Cardiac fibroblast (primary cell): ENCODE data around the gene GAS2L2.

ENCODE experiments used
- DNase-seq, 2 donors: peaks; one replicate each; pipeline versions ENCODE4 v3.0.0 to v3.0.0-alpha.2; 2010; ENCODE audit warnings: low read depth in 2 of 2
- H3K4me3 ChIP-seq, 2 donors: replicated peaks in 1 of 2; 1 replicate in 1 of 2; 2 replicates in 1 of 2; pipeline ENCODE4 v1.5.1; 2011; ENCODE audit warnings: low read depth in 2 of 2, low read length in 2 of 2, mild to moderate bottlenecking in 2 of 2, moderate library complexity in 1 of 2
- TF ChIP-seq, protein P1 (sequence below): IDR thresholded peaks from one replicate; pipeline ENCODE4 v1.5.1; 2011; ENCODE audit warnings: low read depth, mild to moderate bottlenecking, low read length, inconsistent platforms

Gene GAS2L2

DNA sequence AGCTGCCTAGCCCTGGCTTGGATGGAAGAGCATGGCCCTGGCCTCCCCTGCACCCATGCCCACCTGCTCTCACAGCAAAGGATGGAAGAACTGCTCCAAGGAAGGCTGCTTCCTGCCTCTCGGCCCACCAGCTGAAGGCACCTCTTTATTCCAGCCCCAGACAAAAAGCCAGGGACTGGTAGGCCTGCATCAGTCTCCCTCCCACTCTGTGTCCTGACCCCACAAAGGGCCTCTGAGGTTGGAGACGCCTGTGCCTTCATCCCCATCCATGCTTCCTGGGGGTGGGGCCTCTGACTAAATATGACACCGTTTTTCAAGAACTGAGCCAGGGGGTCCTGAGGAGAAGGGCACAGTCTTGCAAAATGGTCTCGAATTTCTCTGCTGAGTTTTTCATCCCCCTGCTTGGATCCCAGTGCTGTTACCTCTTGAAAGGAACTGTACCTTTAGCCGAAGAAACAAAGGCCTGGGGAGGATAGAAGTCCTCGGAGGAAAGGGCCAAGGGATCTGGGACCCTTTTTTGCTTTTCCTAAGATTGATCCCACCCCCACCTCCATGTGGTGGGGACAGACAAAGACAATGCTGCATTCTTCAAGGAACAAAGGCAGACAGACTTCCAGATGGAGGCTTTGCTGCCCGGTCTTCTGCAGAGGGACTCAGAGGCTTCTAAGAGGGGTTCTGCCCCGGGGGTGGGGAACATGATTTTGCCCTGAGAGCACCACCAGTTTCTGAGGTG is 12.9 kb upstream of the GAS2L2 start:
- TF ChIP-seq, protein P1, sequence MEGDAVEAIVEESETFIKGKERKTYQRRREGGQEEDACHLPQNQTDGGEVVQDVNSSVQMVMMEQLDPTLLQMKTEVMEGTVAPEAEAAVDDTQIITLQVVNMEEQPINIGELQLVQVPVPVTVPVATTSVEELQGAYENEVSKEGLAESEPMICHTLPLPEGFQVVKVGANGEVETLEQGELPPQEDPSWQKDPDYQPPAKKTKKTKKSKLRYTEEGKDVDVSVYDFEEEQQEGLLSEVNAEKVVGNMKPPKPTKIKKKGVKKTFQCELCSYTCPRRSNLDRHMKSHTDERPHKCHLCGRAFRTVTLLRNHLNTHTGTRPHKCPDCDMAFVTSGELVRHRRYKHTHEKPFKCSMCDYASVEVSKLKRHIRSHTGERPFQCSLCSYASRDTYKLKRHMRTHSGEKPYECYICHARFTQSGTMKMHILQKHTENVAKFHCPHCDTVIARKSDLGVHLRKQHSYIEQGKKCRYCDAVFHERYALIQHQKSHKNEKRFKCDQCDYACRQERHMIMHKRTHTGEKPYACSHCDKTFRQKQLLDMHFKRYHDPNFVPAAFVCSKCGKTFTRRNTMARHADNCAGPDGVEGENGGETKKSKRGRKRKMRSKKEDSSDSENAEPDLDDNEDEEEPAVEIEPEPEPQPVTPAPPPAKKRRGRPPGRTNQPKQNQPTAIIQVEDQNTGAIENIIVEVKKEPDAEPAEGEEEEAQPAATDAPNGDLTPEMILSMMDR = no peak
- no peak for DNase-seq
- H3K4me3 ChIP-seq = no peak overlapping the region

DNA sequence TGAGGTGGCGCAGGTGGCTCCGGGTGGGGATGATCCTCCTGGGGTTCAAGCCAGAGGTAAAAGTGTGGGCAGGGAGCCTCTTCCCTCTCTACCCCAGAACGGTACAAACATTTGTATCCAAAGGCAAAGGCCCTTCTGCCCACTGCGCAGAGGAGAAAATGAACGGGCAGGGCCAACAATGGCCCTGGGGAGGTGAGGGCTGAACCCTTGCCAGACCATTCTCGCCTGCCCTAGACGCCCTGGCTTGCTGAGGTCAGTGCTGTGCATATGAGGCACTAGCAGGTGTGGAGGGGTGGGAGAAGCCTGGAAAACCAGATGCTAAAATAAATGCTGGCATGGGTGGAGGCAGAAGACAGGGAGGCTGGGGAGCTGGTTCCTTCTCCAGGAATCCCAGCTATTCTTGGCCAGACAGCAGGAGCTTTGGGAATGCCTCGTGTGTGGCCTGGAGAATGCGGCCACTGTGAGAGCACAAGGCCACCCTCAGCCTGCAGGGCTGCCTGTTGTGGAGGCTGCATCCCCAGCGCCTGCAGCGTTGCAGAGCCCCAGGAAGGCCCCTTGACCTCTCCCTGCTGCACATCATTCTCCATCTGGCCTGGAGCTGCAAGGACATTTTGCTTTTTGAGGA is 12.2 kb upstream of the GAS2L2 start:
- TF ChIP-seq, protein P1 = no peak
- H3K4me3 ChIP-seq = no peak overlapping the region

DNA sequence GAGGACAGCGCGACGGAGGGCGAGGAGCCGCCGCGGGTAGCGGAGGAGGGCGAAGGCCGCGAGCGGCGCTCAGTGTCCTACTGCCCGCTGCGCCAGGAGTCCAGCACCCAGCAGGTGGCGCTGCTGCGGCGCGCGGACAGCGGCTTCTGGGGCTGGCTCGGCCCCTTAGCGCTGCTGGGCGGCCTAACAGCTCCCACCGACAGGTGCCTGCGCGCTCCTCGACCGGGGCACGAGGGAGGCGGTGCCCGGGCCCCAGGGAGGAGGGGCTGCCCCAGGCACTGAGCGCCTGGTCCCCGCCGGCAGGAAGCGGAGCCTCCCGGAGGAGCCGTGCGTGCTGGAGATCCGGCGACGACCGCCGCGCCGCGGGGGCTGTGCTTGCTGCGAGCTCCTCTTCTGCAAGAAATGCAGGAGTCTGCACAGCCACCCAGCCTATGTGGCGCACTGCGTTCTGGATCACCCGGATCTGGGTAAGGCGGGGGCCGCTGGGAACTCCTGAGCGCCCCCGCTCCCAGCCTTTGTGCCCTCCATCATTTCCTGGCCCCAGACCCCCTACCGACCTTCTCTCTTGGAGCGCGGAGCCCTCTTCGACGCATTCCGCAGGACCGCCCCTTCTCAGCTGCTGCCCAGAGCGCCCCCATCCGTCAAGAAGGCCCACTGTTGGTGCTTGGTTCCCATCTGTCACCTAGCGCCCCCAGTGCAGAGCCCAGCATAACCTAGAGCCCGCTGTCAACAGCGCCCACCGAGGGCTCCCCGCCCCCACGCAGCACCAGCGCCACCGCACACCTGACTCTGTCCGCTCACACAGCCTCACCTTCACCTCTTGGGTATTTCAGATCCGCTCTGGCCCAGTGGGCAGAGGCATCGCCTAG is 11.3 kb upstream of the GAS2L2 start:
- peak; percentile 79 to 85 for DNase-seq
- TF ChIP-seq, protein P1 = peak; percentile 72
- peak overlapping the region; percentile 39 to 46 for H3K4me3 ChIP-seq

More for the DNA sequence above, 12.2 kb upstream of the GAS2L2 start:
- DNase-seq = no peak

DNA sequence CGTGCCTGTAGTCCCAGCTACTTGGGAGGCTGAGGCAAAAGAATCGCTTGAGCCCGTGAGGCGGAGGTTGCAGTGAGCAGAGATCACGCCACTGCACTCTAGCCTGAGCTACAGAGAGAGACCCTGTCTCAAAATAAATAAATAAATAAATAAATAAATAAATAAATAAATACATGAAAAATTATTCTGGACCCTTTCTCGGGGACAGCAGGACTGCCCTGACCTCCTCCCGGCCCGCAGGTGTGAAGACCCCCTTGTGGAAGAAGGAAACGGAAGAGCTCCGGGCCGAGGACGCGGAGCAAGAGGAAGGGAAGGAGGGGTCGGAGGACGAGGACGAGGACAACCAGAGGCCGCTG is 10.7 kb upstream of the GAS2L2 start:
- no peak for DNase-seq
- TF ChIP-seq, protein P1 = no peak
- peak overlapping the region in 1 of 2 donors; percentile 28 for H3K4me3 ChIP-seq

DNA sequence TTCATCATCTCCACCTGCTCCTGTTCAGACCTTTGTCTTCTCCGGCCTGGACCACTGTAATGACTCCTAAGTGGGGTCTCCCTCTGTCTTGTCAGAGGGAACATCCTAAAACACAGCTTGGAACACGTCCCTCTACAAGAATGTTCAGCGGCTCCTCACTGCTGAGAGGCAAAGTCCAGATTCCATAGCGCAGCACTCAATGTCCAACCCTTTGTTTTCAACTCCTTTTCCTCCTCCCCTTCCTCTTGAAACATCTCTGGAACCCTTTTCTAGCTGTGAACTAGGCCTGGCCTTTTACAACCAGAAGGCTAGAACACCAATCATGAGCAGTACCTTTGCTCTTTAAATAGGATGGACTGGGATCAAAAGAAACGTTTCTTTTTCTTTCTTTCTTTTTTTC is 8.6 kb upstream of the GAS2L2 start:
- TF ChIP-seq, protein P1 = no peak
- DNase-seq = no peak
- H3K4me3 ChIP-seq = no peak overlapping the region

DNA sequence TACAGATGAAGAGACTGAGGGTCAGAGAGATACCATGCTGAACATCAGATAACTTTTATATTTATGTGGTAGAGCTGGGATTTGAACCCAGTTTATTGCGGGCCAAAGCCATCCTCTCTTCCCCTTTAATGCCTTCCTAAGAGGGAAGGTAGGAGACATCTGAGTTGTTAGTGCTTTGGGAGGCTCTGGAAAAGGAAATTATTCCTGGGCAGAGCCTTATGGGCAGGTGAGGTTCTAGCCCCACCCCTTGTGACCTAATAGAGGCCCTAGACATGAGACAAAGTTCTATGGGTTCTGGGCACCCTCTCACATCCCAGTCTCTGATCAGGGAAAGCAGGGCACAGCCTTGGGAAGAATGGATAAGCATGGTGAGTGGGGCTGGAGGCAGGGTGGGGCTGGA is 7.5 kb upstream of the GAS2L2 start, which contains the start of gene C17orf50:
C17orf50 (plus strand) TSS at position 301 of the 400 bp plus-strand sequence; CDS start at position 356, 55 bp downstream.
- TF ChIP-seq, protein P1 = no peak
- no peak within 1 kb of the TSS for H3K4me3 ChIP-seq
- DNase-seq = no peak
